K562 (cell line): ENCODE data around the gene KPNA3. TPM values are rescaled to one million over a fixed set of nuclear protein-coding genes. Genes with fewer than 3 reads are reported as not detected.

Experiments used
- CHCHD3 ChIP-seq: fragments of 250-450 bp; sonication (Bioruptor Pico); IDR thresholded peaks from 2 replicates; pipeline ENCODE4 v2.1.2; 2022; ENCODE audit warnings: mild to moderate bottlenecking
- CTBP1 ChIP-seq: fragments of 450-650 bp; IDR thresholded peaks from 2 replicates; pipeline ENCODE4 v1.6.1; 2016; ENCODE audit warnings: borderline replicate concordance
- DACH1 ChIP-seq: fragments of 450-650 bp; IDR thresholded peaks from 2 replicates; pipeline ENCODE4 v1.6.1; 2018; ENCODE audit not compliant: partially characterized antibody
- MAFF ChIP-seq: IDR thresholded peaks from 2 replicates; pipeline ENCODE4 v1.6.1; 2012; ENCODE audit warnings: low read length, improper control_type of control experiment
- MEIS2 ChIP-seq: fragments of 450-650 bp; IDR thresholded peaks from 2 replicates; pipeline ENCODE4 v1.6.1; 2014; ENCODE audit warnings: mild to moderate bottlenecking; ENCODE audit not compliant: partially characterized antibody
- MLX ChIP-seq, 2 experiments: fragments of 450-650 bp in 1 of 2; sonication (generic) in 1 of 2; formaldehyde crosslinking; conservative IDR thresholded peaks; 2 replicates each; pipeline versions ENCODE4 v1.4.0 to v1.8.1; 2020 to 2022; ENCODE audit warnings: mild to moderate bottlenecking in 1 of 2, missing genetic modification reagents in 1 of 2
- MTA3 ChIP-seq: fragments of 450-650 bp; formaldehyde crosslinking; IDR thresholded peaks from 2 replicates; pipeline ENCODE4 v1.6.1; 2017; ENCODE audit warnings: mild to moderate bottlenecking, borderline replicate concordance
- NFE2 ChIP-seq: IDR thresholded peaks from 2 replicates; pipeline ENCODE4 v1.6.1; 2014; ENCODE audit warnings: antibody characterized with exemption, low read depth
- PCBP1 ChIP-seq: fragments of 200-400 bp; formaldehyde crosslinking; IDR thresholded peaks from 2 replicates; pipeline ENCODE4 v1.6.1; 2018; ENCODE audit warnings: mild to moderate bottlenecking, low read depth, low read length; ENCODE audit not compliant: poor library complexity, severe bottlenecking
- PHTF2 ChIP-seq: fragments of 250-450 bp; sonication (Bioruptor Pico); IDR thresholded peaks from 2 replicates; pipeline ENCODE4 v1.5.0; 2021; ENCODE audit warnings: mild to moderate bottlenecking
- TAF9B ChIP-seq: fragments of 450-650 bp; IDR thresholded peaks from 2 replicates; pipeline ENCODE4 v1.6.1; 2018; ENCODE audit warnings: mild to moderate bottlenecking; ENCODE audit not compliant: partially characterized antibody
- XRCC5 ChIP-seq: fragments of 200-400 bp; formaldehyde crosslinking; IDR thresholded peaks from 2 replicates; pipeline ENCODE4 v1.6.1; 2017; ENCODE audit warnings: low read depth, mild to moderate bottlenecking, low read length
- ZBTB1 ChIP-seq: sonication (generic); formaldehyde crosslinking; IDR thresholded peaks from 2 replicates; pipeline ENCODE4 v1.8.1; 2023; ENCODE audit warnings: missing genetic modification reagents, low read depth, mild to moderate bottlenecking, borderline replicate concordance
- ZFX ChIP-seq: sonication (generic); formaldehyde crosslinking; IDR thresholded peaks from 2 replicates; pipeline ENCODE4 v1.8.0; 2022; ENCODE audit warnings: mild to moderate bottlenecking, missing genetic modification reagents, moderate library complexity
- ZNF316 ChIP-seq: fragments of 450-650 bp; IDR thresholded peaks from 2 replicates; pipeline ENCODE4 v1.6.1; 2016
- ZNF77 ChIP-seq: fragments of 250-450 bp; sonication (Bioruptor Pico); IDR thresholded peaks from 2 replicates; pipeline ENCODE4 v1.5.0; 2020
- polyA plus RNA-seq, 8 experiments: library from polyadenylated mRNA; depleted of rRNA in 4 of 8; stranded (reverse) in 5 of 8; unstranded in 3 of 8; fragments of >200 nt; fragmentation: Nextera tagmentation in 2 of 8; fragmentation: Illumina TruSeq in 1 of 8; extraction: Ambion mirVana in 2 of 8; extraction: Trizol in 1 of 8; gene quantifications; 2 replicates each; pipeline versions ENCODE4 v1.2.1 to v1.2.3, GENCODE V29; 2011 to 2014; ENCODE audit warnings: inconsistent platforms in 1 of 8, missing spikeins in 1 of 8
- total RNA-seq, 7 experiments: library from RNA; depleted of rRNA in 6 of 7; stranded (reverse); fragments of >200 nt in 6 of 7; fragmentation: Illumina TruSeq in 2 of 7; extraction: Trizol in 2 of 7; gene quantifications; 2 replicates each; pipeline versions ENCODE4 v1.2.1 to v1.2.3, GENCODE V29; 2011 to 2021; ENCODE audit warnings: low replicate concordance in 1 of 7
- TF ChIP-seq, protein P1 (sequence below): sonication (generic); formaldehyde crosslinking; IDR thresholded peaks from 2 replicates; pipeline ENCODE4 v1.8.0; 2023; ENCODE audit warnings: missing genetic modification reagents, mild to moderate bottlenecking, borderline replicate concordance
- TF ChIP-seq, protein P2 (sequence below): fragments of 450-650 bp; IDR thresholded peaks from one replicate; pipeline ENCODE4 v1.6.1; 2018; ENCODE audit warnings: mild to moderate bottlenecking, moderate library complexity; ENCODE audit not compliant: partially characterized antibody
- TF ChIP-seq, protein P3 (sequence below): sonication (generic); formaldehyde crosslinking; IDR thresholded peaks from 2 replicates; pipeline ENCODE4 v1.8.0; 2022; ENCODE audit warnings: mild to moderate bottlenecking, missing genetic modification reagents, borderline replicate concordance

KPNA3 gene
- total and polyA plus RNA-seq, 9 of the 15 experiments (the other 6 are each of a cell fraction or from before 2014, with no cell fraction given): 8.5 to 23.4 (median 15.7) TPM

- TF ChIP-seq, protein P1, sequence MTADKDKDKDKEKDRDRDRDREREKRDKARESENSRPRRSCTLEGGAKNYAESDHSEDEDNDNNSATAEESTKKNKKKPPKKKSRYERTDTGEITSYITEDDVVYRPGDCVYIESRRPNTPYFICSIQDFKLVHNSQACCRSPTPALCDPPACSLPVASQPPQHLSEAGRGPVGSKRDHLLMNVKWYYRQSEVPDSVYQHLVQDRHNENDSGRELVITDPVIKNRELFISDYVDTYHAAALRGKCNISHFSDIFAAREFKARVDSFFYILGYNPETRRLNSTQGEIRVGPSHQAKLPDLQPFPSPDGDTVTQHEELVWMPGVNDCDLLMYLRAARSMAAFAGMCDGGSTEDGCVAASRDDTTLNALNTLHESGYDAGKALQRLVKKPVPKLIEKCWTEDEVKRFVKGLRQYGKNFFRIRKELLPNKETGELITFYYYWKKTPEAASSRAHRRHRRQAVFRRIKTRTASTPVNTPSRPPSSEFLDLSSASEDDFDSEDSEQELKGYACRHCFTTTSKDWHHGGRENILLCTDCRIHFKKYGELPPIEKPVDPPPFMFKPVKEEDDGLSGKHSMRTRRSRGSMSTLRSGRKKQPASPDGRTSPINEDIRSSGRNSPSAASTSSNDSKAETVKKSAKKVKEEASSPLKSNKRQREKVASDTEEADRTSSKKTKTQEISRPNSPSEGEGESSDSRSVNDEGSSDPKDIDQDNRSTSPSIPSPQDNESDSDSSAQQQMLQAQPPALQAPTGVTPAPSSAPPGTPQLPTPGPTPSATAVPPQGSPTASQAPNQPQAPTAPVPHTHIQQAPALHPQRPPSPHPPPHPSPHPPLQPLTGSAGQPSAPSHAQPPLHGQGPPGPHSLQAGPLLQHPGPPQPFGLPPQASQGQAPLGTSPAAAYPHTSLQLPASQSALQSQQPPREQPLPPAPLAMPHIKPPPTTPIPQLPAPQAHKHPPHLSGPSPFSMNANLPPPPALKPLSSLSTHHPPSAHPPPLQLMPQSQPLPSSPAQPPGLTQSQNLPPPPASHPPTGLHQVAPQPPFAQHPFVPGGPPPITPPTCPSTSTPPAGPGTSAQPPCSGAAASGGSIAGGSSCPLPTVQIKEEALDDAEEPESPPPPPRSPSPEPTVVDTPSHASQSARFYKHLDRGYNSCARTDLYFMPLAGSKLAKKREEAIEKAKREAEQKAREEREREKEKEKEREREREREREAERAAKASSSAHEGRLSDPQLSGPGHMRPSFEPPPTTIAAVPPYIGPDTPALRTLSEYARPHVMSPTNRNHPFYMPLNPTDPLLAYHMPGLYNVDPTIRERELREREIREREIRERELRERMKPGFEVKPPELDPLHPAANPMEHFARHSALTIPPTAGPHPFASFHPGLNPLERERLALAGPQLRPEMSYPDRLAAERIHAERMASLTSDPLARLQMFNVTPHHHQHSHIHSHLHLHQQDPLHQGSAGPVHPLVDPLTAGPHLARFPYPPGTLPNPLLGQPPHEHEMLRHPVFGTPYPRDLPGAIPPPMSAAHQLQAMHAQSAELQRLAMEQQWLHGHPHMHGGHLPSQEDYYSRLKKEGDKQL (CRISPR knock-in tag): no peak
- TF ChIP-seq TAF9B (no peak), PHTF2 (CRISPR knock-in tag) (no peak), CHCHD3 (CRISPR knock-in tag) (no peak), ZBTB1 (CRISPR knock-in tag) (peak; percentile 82; the same call in 1 of the 2 replicates), MEIS2 (no peak), MAFF (no peak), ZNF77 (no peak), CTBP1 (no peak), DACH1 (no peak), NFE2 (no peak), ZNF316 (no peak), PCBP1 (no peak), XRCC5 (no peak), MLX (CRISPR knock-in tag; conservative IDR thresholded peaks at IDR 0.05) (no peak), ZFX (CRISPR knock-in tag) (peak; percentile 77), MTA3 (no peak)
- TF ChIP-seq, protein P2, sequence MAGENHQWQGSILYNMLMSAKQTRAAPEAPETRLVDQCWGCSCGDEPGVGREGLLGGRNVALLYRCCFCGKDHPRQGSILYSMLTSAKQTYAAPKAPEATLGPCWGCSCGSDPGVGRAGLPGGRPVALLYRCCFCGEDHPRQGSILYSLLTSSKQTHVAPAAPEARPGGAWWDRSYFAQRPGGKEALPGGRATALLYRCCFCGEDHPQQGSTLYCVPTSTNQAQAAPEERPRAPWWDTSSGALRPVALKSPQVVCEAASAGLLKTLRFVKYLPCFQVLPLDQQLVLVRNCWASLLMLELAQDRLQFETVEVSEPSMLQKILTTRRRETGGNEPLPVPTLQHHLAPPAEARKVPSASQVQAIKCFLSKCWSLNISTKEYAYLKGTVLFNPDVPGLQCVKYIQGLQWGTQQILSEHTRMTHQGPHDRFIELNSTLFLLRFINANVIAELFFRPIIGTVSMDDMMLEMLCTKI: no peak
- TF ChIP-seq, protein P3, sequence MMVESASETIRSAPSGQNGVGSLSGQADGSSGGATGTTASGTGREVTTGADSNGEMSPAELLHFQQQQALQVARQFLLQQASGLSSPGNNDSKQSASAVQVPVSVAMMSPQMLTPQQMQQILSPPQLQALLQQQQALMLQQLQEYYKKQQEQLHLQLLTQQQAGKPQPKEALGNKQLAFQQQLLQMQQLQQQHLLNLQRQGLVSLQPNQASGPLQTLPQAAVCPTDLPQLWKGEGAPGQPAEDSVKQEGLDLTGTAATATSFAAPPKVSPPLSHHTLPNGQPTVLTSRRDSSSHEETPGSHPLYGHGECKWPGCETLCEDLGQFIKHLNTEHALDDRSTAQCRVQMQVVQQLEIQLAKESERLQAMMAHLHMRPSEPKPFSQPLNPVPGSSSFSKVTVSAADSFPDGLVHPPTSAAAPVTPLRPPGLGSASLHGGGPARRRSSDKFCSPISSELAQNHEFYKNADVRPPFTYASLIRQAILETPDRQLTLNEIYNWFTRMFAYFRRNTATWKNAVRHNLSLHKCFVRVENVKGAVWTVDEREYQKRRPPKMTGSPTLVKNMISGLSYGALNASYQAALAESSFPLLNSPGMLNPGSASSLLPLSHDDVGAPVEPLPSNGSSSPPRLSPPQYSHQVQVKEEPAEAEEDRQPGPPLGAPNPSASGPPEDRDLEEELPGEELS (CRISPR knock-in tag): no peak
Observed at GRCh38 chr13:49791711-49792549, 552 bp downstream of the KPNA3 start (continued).
